Esophagus squamous epithelium (tissue), 5 donors: Measurements from ENCODE around the gene CADPS. TPM values are rescaled to one million over a fixed set of nuclear protein-coding genes. Genes with fewer than 3 reads are reported as not detected.

Experiments used
- DNase-seq: peaks from one replicate; lab custom pipeline; 2025; lab: John Stamatoyannopoulos, UW
- H3K27ac ChIP-seq, 4 donors: fragments of 200-600 bp; sonication (generic); one replicate each; pipeline ENCODE4 v1.5.1; 2016 to 2019; ENCODE audit warnings: mild to moderate bottlenecking in 1 of 4
- H3K27me3 ChIP-seq, 4 donors: fragments of 200-600 bp; sonication (generic); 1 replicate in 3 of 4; 2 replicates in 1 of 4; pipeline versions ENCODE4 v1.5.1 to v1.6.0; 2017 to 2021; ENCODE audit warnings: antibody characterized with exemption in 1 of 4
- H3K36me3 ChIP-seq, 3 donors: fragments of 200-600 bp; sonication (generic); one replicate each; pipeline ENCODE4 v1.5.1; 2016 to 2019
- H3K4me1 ChIP-seq, 3 donors: fragments of 200-600 bp; sonication (generic); one replicate each; pipeline ENCODE4 v1.5.1; 2017 to 2019
- H3K4me3 ChIP-seq, 4 donors: fragments of 200-600 bp; sonication (generic); 1 replicate in 3 of 4; 2 replicates in 1 of 4; pipeline ENCODE4 v1.5.1; 2016 to 2019; ENCODE audit warnings: mild to moderate bottlenecking in 2 of 4, moderate library complexity in 1 of 4
- H3K9me3 ChIP-seq, 3 donors: fragments of 200-600 bp; sonication (generic); one replicate each; pipeline ENCODE4 v1.5.1; 2016 to 2019
- CTCF ChIP-seq, 6 experiments: fragments of 450-650 bp in 4 of 6; fragments of 200-600 bp in 2 of 6; sonication (generic) in 2 of 6; IDR thresholded peaks; one replicate each; pipeline ENCODE4 v1.5.1; 2016 to 2019; ENCODE audit warnings: antibody characterized with exemption in 6 of 6, mild to moderate bottlenecking in 4 of 6, moderate library complexity in 4 of 6
- POLR2A ChIP-seq, 4 donors: fragments of 450-650 bp; IDR thresholded peaks; one replicate each; pipeline ENCODE4 v1.6.1; 2017; ENCODE audit warnings: antibody characterized with exemption in 4 of 4, mild to moderate bottlenecking in 4 of 4, moderate library complexity in 3 of 4
- WGBS, 2 donors: methylation state at CpG; one replicate each; pipeline ENCODE4 v1.1.5; 2018; 5-methylcytosine and 5-hydroxymethylcytosine counted together
- intact Hi-C: fragments of 100-400 bp; cut with DNase I; formaldehyde crosslinking; loops from one replicate; pipeline ENCODE4 v1.15.0; 2022
- total RNA-seq, 4 donors: library from RNA; depleted of rRNA; stranded (reverse); fragments of >200 nt; gene quantifications; one replicate each; pipeline ENCODE4 v1.1.0, GENCODE V29; 2016
- donor health status: DM: yes; HTN: yes; CAD: no.

The CADPS gene
- total RNA-seq, 4 donors from 2014 or later = 0.09 to 4.8 TPM; not detected in 2

- TF ChIP-seq CTCF (IDR thresholded peaks at IDR 0.05) = no peak
- no peak for TF ChIP-seq POLR2A (IDR thresholded peaks at IDR 0.05)
- no peaks in the 10 kb centered on the region for H3K9me3 ChIP-seq
- no peak overlapping the region for H3K4me3 ChIP-seq
- 59 to 76% methylated on average over 5 to 6 of the region's 6 CpGs for whole genome bisulfite sequencing, 2 donors
- intact Hi-C loops = no loop called here
- H3K4me1 ChIP-seq = no peaks in the 10 kb centered on the region
- no peak for DNase-seq
- H3K36me3 ChIP-seq = no peaks in the 10 kb centered on the region
- no peak overlapping the region for H3K27ac ChIP-seq
- no peaks in the 10 kb centered on the region for H3K27me3 ChIP-seq
These were observed 50.1 kb downstream of the CADPS start for GRCh38 chr3:62824965-62825592.

GRCh38 chr3:62823461-62824050 is 51.7 kb downstream of the CADPS start:
- intact Hi-C loops = no loop called here
- DNase-seq = no peak
- Histone ChIP-seq H3K4me3 (no peak overlapping the region), H3K27ac (no peak overlapping the region), H3K27me3 (no peaks in the 10 kb centered on the region), H3K4me1 (no peaks in the 10 kb centered on the region), H3K36me3 (no peaks in the 10 kb centered on the region), H3K9me3 (no peaks in the 10 kb centered on the region)
- TF ChIP-seq CTCF (IDR thresholded peaks at IDR 0.05) = no peak
- TF ChIP-seq POLR2A (IDR thresholded peaks at IDR 0.05) = no peak
- WGBS, 2 donors = 43 to 45% methylated on average over 6 of the region's 6 CpGs

GRCh38 chr3:62822905-62823304 is 52.3 kb downstream of the CADPS start:
- Histone ChIP-seq H3K4me1 (no peaks in the 10 kb centered on the region), H3K27ac (no peak overlapping the region), H3K27me3 (no peaks in the 10 kb centered on the region), H3K4me3 (no peak overlapping the region), H3K9me3 (no peaks in the 10 kb centered on the region), H3K36me3 (no peaks in the 10 kb centered on the region)
- intact Hi-C loops = no loop called here
- DNase-seq = no peak
- TF ChIP-seq POLR2A (IDR thresholded peaks at IDR 0.05) = no peak
- no peak for TF ChIP-seq CTCF (IDR thresholded peaks at IDR 0.05)
- 94 to 96% methylated on average over 1 of the region's 1 CpG for WGBS, 2 donors

- intact Hi-C loops = no loop called here
- Histone ChIP-seq H3K36me3 (no peaks in the 10 kb centered on the region), H3K27me3 (peaks cover 0 to 3% (median 0%) of the 10 kb centered on the region in 4 donors), H3K9me3 (no peaks in the 10 kb centered on the region), H3K4me3 (no peak overlapping the region), H3K4me1 (no peaks in the 10 kb centered on the region), H3K27ac (no peak overlapping the region)
- WGBS, 2 donors = 63 to 66% methylated on average over 5 of the region's 5 CpGs
- TF ChIP-seq CTCF (IDR thresholded peaks at IDR 0.05) (no peak), POLR2A (IDR thresholded peaks at IDR 0.05) (no peak)
- DNase-seq = no peak
These were observed 56.9 kb downstream of the CADPS start for GRCh38 chr3:62818347-62818746.

- Histone ChIP-seq H3K27ac (no peak overlapping the region), H3K9me3 (no peaks in the 10 kb centered on the region), H3K27me3 (peaks cover 0 to 3% (median 0%) of the 10 kb centered on the region in 4 donors), H3K4me1 (no peaks in the 10 kb centered on the region), H3K36me3 (no peaks in the 10 kb centered on the region), H3K4me3 (no peak overlapping the region)
- intact Hi-C loops = no loop called here
- TF ChIP-seq POLR2A (IDR thresholded peaks at IDR 0.05) (no peak), CTCF (IDR thresholded peaks at IDR 0.05) (no peak)
- 64 to 68% methylated on average over 2 of the region's 2 CpGs for WGBS, 2 donors
- no peak for DNase-seq
These were observed 57.5 kb downstream of the CADPS start for GRCh38 chr3:62817678-62818077.
